Endothelial cell of umbilical vein (primary cell): Measurements from ENCODE around the gene CELF3. TPM values are rescaled to one million over a fixed set of nuclear protein-coding genes. Genes with fewer than 3 reads are reported as not detected.

Experiments
- BruUV-seq: library from RNA; stranded (reverse); fragments of 400-500 nt; replicated peaks from 2 replicates; lab custom pipeline; 2021; lab: Mats Ljungman, UMichigan
- CTCF ChIA-PET: fragments of 300-600, 350-600 bp; sonication (Branson Sonifier 250); formaldehyde crosslinking; loops from one replicate; lab custom pipeline; 2021; ENCODE audit warnings: antibody characterized with exemption, inconsistent platforms; lab: Charles Lee
- POLR2A ChIA-PET: fragments of 300-600, 350-600 bp; sonication (Branson Sonifier 250); formaldehyde crosslinking; loops from one replicate; lab custom pipeline; 2021; ENCODE audit warnings: antibody characterized with exemption, inconsistent platforms; lab: Charles Lee
- DNase-seq: peaks from one replicate; pipeline ENCODE4 v3.0.0-alpha.2; 2011; ENCODE audit warnings: low read depth, low spot score
- FAIRE-seq: peaks from 2 replicates; lab custom pipeline; 2011; peaks lifted over from hg19 to GRCh38; lab: Jason Lieb, UNC
- H2AFZ ChIP-seq: 2 replicates; pipeline ENCODE4 v1.6.0; 2012; ENCODE audit warnings: low read depth, low read length, control low read depth, inconsistent platforms
- H3K27ac ChIP-seq: 2 replicates; pipeline ENCODE4 v1.5.1; 2011; ENCODE audit warnings: low read depth, mild to moderate bottlenecking, control low read depth, low read length, moderate library complexity; ENCODE audit not compliant: insufficient read depth
- H3K27me3 ChIP-seq, 2 experiments: 2 replicates each; pipeline versions ENCODE4 v1.6.0 to v1.6.1; 2011; ENCODE audit warnings: low read length in 2 of 2, mixed read lengths in 1 of 2; ENCODE audit not compliant: control insufficient read depth in 2 of 2, insufficient read depth in 2 of 2
- H3K36me3 ChIP-seq, 2 experiments: 2 replicates in 1 of 2; 3 replicates in 1 of 2; pipeline ENCODE4 v1.5.1; 2011; ENCODE audit warnings: low read length in 2 of 2, mild to moderate bottlenecking in 1 of 2, moderate library complexity in 1 of 2; ENCODE audit not compliant: control insufficient read depth in 2 of 2, insufficient read depth in 2 of 2; ENCODE audit errors: extremely low read depth in 1 of 2
- H3K4me1 ChIP-seq: 3 replicates; pipeline ENCODE4 v1.5.1; 2011; ENCODE audit warnings: mild to moderate bottlenecking, low read length; ENCODE audit not compliant: control insufficient read depth, insufficient read depth; ENCODE audit errors: extremely low read depth
- H3K4me2 ChIP-seq: 2 replicates; pipeline ENCODE4 v1.6.1; 2011; ENCODE audit warnings: low read length, control low read depth, mixed read lengths; ENCODE audit not compliant: insufficient read depth
- H3K4me3 ChIP-seq, 3 experiments: fragments of 200-600 bp in 1 of 3; sonication (generic), shearing (Covaris generic) in 1 of 3; replicated peaks in 1 of 3; 2 replicates each; pipeline ENCODE4 v1.5.1; 2011 to 2016; ENCODE audit warnings: control low read depth in 3 of 3, low read length in 3 of 3, mild to moderate bottlenecking in 2 of 3, inconsistent platforms in 1 of 3, low read depth in 1 of 3, moderate library complexity in 1 of 3; ENCODE audit not compliant: insufficient read depth in 1 of 3
- H3K79me2 ChIP-seq: 2 replicates; pipeline ENCODE4 v1.6.0; 2012; ENCODE audit warnings: low read length, inconsistent platforms; ENCODE audit not compliant: control insufficient read depth, insufficient read depth
- H3K9ac ChIP-seq: replicated peaks from 2 replicates; pipeline ENCODE3; 2011; ENCODE audit warnings: low read length, control low read depth; ENCODE audit not compliant: insufficient read depth; ENCODE audit errors: extremely low read depth
- H3K9me1 ChIP-seq: replicated peaks from 3 replicates; pipeline ENCODE4 v1.6.0; 2011; ENCODE audit warnings: mild to moderate bottlenecking, low read length; ENCODE audit not compliant: control insufficient read depth, insufficient read depth; ENCODE audit errors: extremely low read depth
- H3K9me3 ChIP-seq: replicated peaks from 2 replicates; pipeline ENCODE4 v1.5.1; 2012; ENCODE audit warnings: low read length, inconsistent platforms; ENCODE audit not compliant: control insufficient read depth, insufficient read depth
- H4K20me1 ChIP-seq: replicated peaks from 2 replicates; pipeline ENCODE3; 2011; ENCODE audit warnings: mild to moderate bottlenecking, low read length; ENCODE audit not compliant: control insufficient read depth, insufficient read depth; ENCODE audit errors: extremely low read depth
- EZH2 ChIP-seq: IDR thresholded peaks from 2 replicates; pipeline ENCODE4 v1.6.1; 2012; ENCODE audit warnings: borderline replicate concordance, low read depth, mild to moderate bottlenecking, moderate library complexity, low read length, inconsistent platforms; ENCODE audit not compliant: severe bottlenecking
- FOS ChIP-seq: IDR thresholded peaks from 2 replicates; pipeline ENCODE4 v1.6.1; 2011; ENCODE audit warnings: mild to moderate bottlenecking, low read length, moderate library complexity, borderline replicate concordance; ENCODE audit not compliant: insufficient read depth
- GATA2 ChIP-seq: IDR thresholded peaks from 2 replicates; pipeline ENCODE4 v1.7.0; 2011; ENCODE audit warnings: low read depth, mild to moderate bottlenecking, moderate library complexity, mixed read lengths, low read length; ENCODE audit not compliant: insufficient read length, insufficient read depth
- JUN ChIP-seq: IDR thresholded peaks from 2 replicates; pipeline ENCODE4 v1.6.1; 2011; ENCODE audit warnings: borderline replicate concordance, low read depth; ENCODE audit not compliant: insufficient read length, insufficient read depth
- MYC ChIP-seq: IDR thresholded peaks from one replicate; pipeline ENCODE4 v1.6.1; 2011; ENCODE audit warnings: mild to moderate bottlenecking, low read depth, low read length
- POLR2A ChIP-seq: IDR thresholded peaks from 2 replicates; pipeline ENCODE4 v1.6.1; 2012; ENCODE audit warnings: low read depth, mild to moderate bottlenecking, control low read depth, low read length
- POLR2AphosphoS5 ChIP-seq: IDR thresholded peaks from 2 replicates; pipeline ENCODE4 v1.6.1; 2012; ENCODE audit warnings: low read depth, mild to moderate bottlenecking, control low read depth, low read length, moderate library complexity; ENCODE audit not compliant: insufficient read depth
- dilution Hi-C: fragments of 300-500 bp; cut with MboI; formaldehyde crosslinking; loops from one replicate; pipeline ENCODE4 v1.15.0; 2019; ENCODE audit warnings: low sequenced_read_pairs; ENCODE audit not compliant: extremely low pct_ligation_motif_present
- intact Hi-C: fragments of 100-400 bp; cut with micrococcal nuclease; formaldehyde crosslinking; loops from one replicate; pipeline ENCODE4 v1.10.0; 2022
- polyA plus RNA-seq, 4 experiments: library from polyadenylated mRNA; depleted of rRNA in 3 of 4; stranded (reverse) in 3 of 4; unstranded in 1 of 4; fragments of >200 nt; gene quantifications; 2 replicates each; pipeline versions ENCODE4 v1.2.1 to v1.2.3, GENCODE V29; 2011 to 2012; ENCODE audit warnings: missing spikeins in 1 of 4
- total RNA-seq: library from RNA; stranded (reverse); gene quantifications from 2 replicates; pipeline ENCODE4 v1.2.3, GENCODE V29; 2021
- TF ChIP-seq, protein P1 (sequence below): IDR thresholded peaks from 2 replicates; pipeline ENCODE4 v1.6.1; 2011; ENCODE audit not compliant: insufficient read depth, insufficient read length
- TF ChIP-seq, protein P2 (sequence below), 2 donors: IDR thresholded peaks; 1 replicate in 1 of 2; 2 replicates in 1 of 2; pipeline ENCODE4 v1.5.1; 2011; ENCODE audit warnings: low read length in 2 of 2, mild to moderate bottlenecking in 2 of 2, moderate library complexity in 2 of 2, control low read depth in 1 of 2, inconsistent platforms in 1 of 2, low read depth in 1 of 2; ENCODE audit not compliant: insufficient read depth in 1 of 2; ENCODE audit errors: extremely low read depth in 1 of 2

CELF3 gene
- total and polyA plus RNA-seq, 2 donors (not counting 3 experiments of a cell fraction or from before 2014, with no cell fraction given): not detected

DNA sequence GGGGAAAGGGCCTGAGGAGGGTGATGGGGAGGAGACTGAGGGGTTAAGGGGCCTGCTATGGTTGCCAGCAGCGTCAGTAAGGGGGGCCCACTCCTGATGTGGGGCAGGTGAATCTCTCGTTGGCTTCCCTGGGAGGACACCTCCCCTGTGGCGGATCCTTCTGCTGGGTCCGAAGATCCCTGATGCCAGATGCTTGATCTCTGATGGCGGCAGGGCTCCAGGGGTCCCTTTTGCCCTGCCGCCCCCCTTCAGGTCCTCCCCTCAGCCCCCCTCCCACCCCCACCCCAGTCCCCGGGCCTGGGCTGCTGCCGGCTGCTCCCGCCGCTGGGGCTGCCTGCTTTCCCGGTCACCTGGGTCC is 219 bp downstream of the CELF3 start:
- intact Hi-C loops (no loop called here), dilution Hi-C loops (no loop called here)
- Histone ChIP-seq H3K9ac (no peak overlapping the region), H3K4me1 (no peaks in the 10 kb centered on the region), H3K9me3 (no peaks in the 10 kb centered on the region), H3K4me3 (no peak overlapping the region), H3K36me3 (no peaks in the 10 kb centered on the region), H2AFZ (no peak overlapping the region), H4K20me1 (no peaks in the 10 kb centered on the region), H3K9me1 (no peaks in the 10 kb centered on the region), H3K4me2 (no peak overlapping the region), H3K27ac (no peak overlapping the region), H3K27me3 (peaks cover 48% of the 10 kb centered on the region in 2 experiments), H3K79me2 (no peaks in the 10 kb centered on the region)
- TF ChIP-seq, protein P1, sequence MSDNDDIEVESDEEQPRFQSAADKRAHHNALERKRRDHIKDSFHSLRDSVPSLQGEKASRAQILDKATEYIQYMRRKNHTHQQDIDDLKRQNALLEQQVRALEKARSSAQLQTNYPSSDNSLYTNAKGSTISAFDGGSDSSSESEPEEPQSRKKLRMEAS: no peak
- TF ChIP-seq GATA2: no peak
- TF ChIP-seq POLR2AphosphoS5: no peak
- no peak for TF ChIP-seq FOS
- TF ChIP-seq MYC: no peak
- no peak for TF ChIP-seq EZH2
- TF ChIP-seq, protein P2, sequence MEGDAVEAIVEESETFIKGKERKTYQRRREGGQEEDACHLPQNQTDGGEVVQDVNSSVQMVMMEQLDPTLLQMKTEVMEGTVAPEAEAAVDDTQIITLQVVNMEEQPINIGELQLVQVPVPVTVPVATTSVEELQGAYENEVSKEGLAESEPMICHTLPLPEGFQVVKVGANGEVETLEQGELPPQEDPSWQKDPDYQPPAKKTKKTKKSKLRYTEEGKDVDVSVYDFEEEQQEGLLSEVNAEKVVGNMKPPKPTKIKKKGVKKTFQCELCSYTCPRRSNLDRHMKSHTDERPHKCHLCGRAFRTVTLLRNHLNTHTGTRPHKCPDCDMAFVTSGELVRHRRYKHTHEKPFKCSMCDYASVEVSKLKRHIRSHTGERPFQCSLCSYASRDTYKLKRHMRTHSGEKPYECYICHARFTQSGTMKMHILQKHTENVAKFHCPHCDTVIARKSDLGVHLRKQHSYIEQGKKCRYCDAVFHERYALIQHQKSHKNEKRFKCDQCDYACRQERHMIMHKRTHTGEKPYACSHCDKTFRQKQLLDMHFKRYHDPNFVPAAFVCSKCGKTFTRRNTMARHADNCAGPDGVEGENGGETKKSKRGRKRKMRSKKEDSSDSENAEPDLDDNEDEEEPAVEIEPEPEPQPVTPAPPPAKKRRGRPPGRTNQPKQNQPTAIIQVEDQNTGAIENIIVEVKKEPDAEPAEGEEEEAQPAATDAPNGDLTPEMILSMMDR (IDR thresholded peaks at IDR 0.05; ENCODE audit: extremely low read depth in 1 of 2, insufficient read depth in 1 of 2, low read depth in 1 of 2, low read length in 2 of 2): no peak
- TF ChIP-seq JUN: no peak
- no peak for TF ChIP-seq POLR2A
- DNase-seq (no peak), FAIRE-seq (no peak)
- CTCF ChIA-PET: interaction anchor here (2.1 kb wide), 1 partner anchor 15 kb away, joined by 6 read pairs; no protein-coding TSS in a partner anchor
- BruUV-seq: no TSS peak
- POLR2A ChIA-PET: no interaction called here
